Uterus (tissue), 4 donors: ENCODE data around the gene CSHL1. TPM values are rescaled to one million over a fixed set of nuclear protein-coding genes. Genes with fewer than 3 reads are reported as not detected.

Experiments
- DNase-seq, 2 donors: peaks; one replicate each; pipeline ENCODE4 v3.0.0-alpha.2; 2019 to 2020
- H3K27ac ChIP-seq, 2 donors: fragments of 200-600 bp; sonication (generic); 1 replicate in 1 of 2; 2 replicates in 1 of 2; pipeline ENCODE4 v1.5.1; 2016 to 2018
- H3K27me3 ChIP-seq, 2 donors: fragments of 200-600 bp; sonication (generic); one replicate each; pipeline ENCODE4 v1.5.1; 2018 to 2019; ENCODE audit warnings: control low read depth in 1 of 2
- H3K36me3 ChIP-seq, 2 donors: fragments of 200-600 bp; sonication (generic); one replicate each; pipeline ENCODE4 v1.5.1; 2019; ENCODE audit warnings: control low read depth in 1 of 2
- H3K4me1 ChIP-seq, 2 donors: fragments of 200-600 bp; sonication (generic); one replicate each; pipeline ENCODE4 v1.5.1; 2018 to 2019; ENCODE audit warnings: control low read depth in 1 of 2
- H3K4me3 ChIP-seq, 2 donors: fragments of 200-600 bp; sonication (generic); 1 replicate in 1 of 2; 2 replicates in 1 of 2; pipeline ENCODE4 v1.5.1; 2018 to 2019; ENCODE audit warnings: mild to moderate bottlenecking in 1 of 2
- H3K9me3 ChIP-seq, 2 donors: fragments of 200-600 bp; sonication (generic); one replicate each; pipeline ENCODE4 v1.5.1; 2019; ENCODE audit warnings: control low read depth in 1 of 2
- CTCF ChIP-seq, 4 experiments: fragments of 200-600 bp in 2 of 4; fragments of 450-650 bp in 2 of 4; sonication (generic) in 2 of 4; IDR thresholded peaks; one replicate each; pipeline ENCODE4 v1.5.1; 2016 to 2019; ENCODE audit warnings: antibody characterized with exemption in 4 of 4, mild to moderate bottlenecking in 2 of 4, moderate library complexity in 1 of 4
- POLR2A ChIP-seq, 2 donors: fragments of 450-650 bp; IDR thresholded peaks; one replicate each; pipeline ENCODE4 v1.6.1; 2016; ENCODE audit warnings: antibody characterized with exemption in 2 of 2, mild to moderate bottlenecking in 1 of 2, moderate library complexity in 1 of 2
- intact Hi-C: fragments of 100-400 bp; cut with DNase I; formaldehyde crosslinking; loops from one replicate; pipeline ENCODE4 v1.15.1; 2023; ENCODE audit warnings: low total_unique reads
- total RNA-seq, 4 donors: library from RNA; depleted of rRNA in 3 of 4; stranded (reverse); fragments of >200 nt in 3 of 4; gene quantifications; one replicate each; pipeline versions ENCODE4 v1.1.0 to v1.2.4, GENCODE V29; 2014 to 2023
- donor health status: DM: yes; HTN: yes; CAD: no.

CSHL1 gene
- total RNA-seq, 4 donors from 2014 or later = not detected

- no peaks in the 10 kb centered on the region for H3K4me1 ChIP-seq
- no peak for TF ChIP-seq POLR2A (IDR thresholded peaks at IDR 0.05)
- TF ChIP-seq CTCF (IDR thresholded peaks at IDR 0.05) = no peak
- intact Hi-C loops = no loop called here
- no peaks in the 10 kb centered on the region for H3K27me3 ChIP-seq
- no peaks in the 10 kb centered on the region for H3K36me3 ChIP-seq
- H3K4me3 ChIP-seq = no peak overlapping the region
- DNase-seq = no peak
- H3K9me3 ChIP-seq = no peaks in the 10 kb centered on the region
- H3K27ac ChIP-seq = no peak overlapping the region
These were observed 29.5 kb upstream of the CSHL1 start for GRCh38 chr17:63940584-63940983.

- H3K36me3 ChIP-seq = no peaks in the 10 kb centered on the region
- no peak for DNase-seq
- intact Hi-C loops = no loop called here
- TF ChIP-seq POLR2A (IDR thresholded peaks at IDR 0.05) (no peak), CTCF (IDR thresholded peaks at IDR 0.05) (no peak)
- no peaks in the 10 kb centered on the region for H3K4me1 ChIP-seq
- H3K27me3 ChIP-seq = no peaks in the 10 kb centered on the region
- no peaks in the 10 kb centered on the region for H3K9me3 ChIP-seq
- no peak overlapping the region for H3K27ac ChIP-seq
- no peak overlapping the region for H3K4me3 ChIP-seq
These were observed 28.8 kb upstream of the CSHL1 start for GRCh38 chr17:63939884-63940283.

- Histone ChIP-seq H3K9me3 (no peaks in the 10 kb centered on the region), H3K4me3 (no peak overlapping the region), H3K27me3 (no peaks in the 10 kb centered on the region), H3K36me3 (no peaks in the 10 kb centered on the region), H3K4me1 (no peaks in the 10 kb centered on the region), H3K27ac (no peak overlapping the region)
- TF ChIP-seq POLR2A (IDR thresholded peaks at IDR 0.05) (no peak), CTCF (IDR thresholded peaks at IDR 0.05) (no peak)
- intact Hi-C loops = no loop called here
- DNase-seq = no peak
These were observed 28.3 kb upstream of the CSHL1 start for GRCh38 chr17:63939401-63939800.

GRCh38 chr17:63937920-63938319 lies 26.9 kb upstream of the CSHL1 start:
- no peaks in the 10 kb centered on the region for H3K9me3 ChIP-seq
- no peaks in the 10 kb centered on the region for H3K4me1 ChIP-seq
- intact Hi-C loops = no loop called here
- H3K36me3 ChIP-seq = no peaks in the 10 kb centered on the region
- H3K4me3 ChIP-seq = no peak overlapping the region
- no peaks in the 10 kb centered on the region for H3K27me3 ChIP-seq
- no peak for DNase-seq
- TF ChIP-seq POLR2A (IDR thresholded peaks at IDR 0.05) (no peak), CTCF (IDR thresholded peaks at IDR 0.05) (no peak)
- H3K27ac ChIP-seq = no peak overlapping the region

- Histone ChIP-seq H3K4me1 (no peaks in the 10 kb centered on the region), H3K27me3 (no peaks in the 10 kb centered on the region), H3K27ac (no peak overlapping the region), H3K36me3 (no peaks in the 10 kb centered on the region), H3K9me3 (no peaks in the 10 kb centered on the region), H3K4me3 (no peak overlapping the region)
- DNase-seq = no peak
- no peak for TF ChIP-seq POLR2A (IDR thresholded peaks at IDR 0.05)
- TF ChIP-seq CTCF (IDR thresholded peaks at IDR 0.05) = no peak
- intact Hi-C loops = no loop called here
These were observed 26.3 kb upstream of the CSHL1 start for GRCh38 chr17:63937319-63937718.
